Endometrial microvascular endothelial cells (primary cell): ENCODE results near the gene SEM1. TPM values are rescaled to one million over a fixed set of nuclear protein-coding genes. Genes with fewer than 3 reads are reported as not detected.
"Not testable (repeated sequence)": the region's sequence is repeated elsewhere in the genome, so short reads cannot be mapped to it uniquely, and the experiment has no call there.

ENCODE experiments used
- in situ Hi-C: cut with HindIII; loops from 2 replicates; pipeline ENCODE4 v1.10.0; 2017; ENCODE audit warnings: low sequenced_read_pairs, low pct_unique_long_range_greater_than_20kb; ENCODE audit errors: inconsistent ontology term
- total RNA-seq: library from RNA; depleted of rRNA; stranded (reverse); fragments of >200 nt; gene quantifications from one replicate; pipeline ENCODE4 v1.2.3, GENCODE V29; 2015; ENCODE audit errors: inconsistent ontology term

The SEM1 gene
- total RNA-seq, 1 donor from 2014 or later, result 16.1 TPM

- in situ Hi-C loops, result no loop called here
Observed at GRCh38 chr7:96670338-96671289, 39.0 kb downstream of the SEM1 start.

GRCh38 chr7:96669812-96670211 lies 39.8 kb downstream of the SEM1 start:
- in situ Hi-C loops, result no loop called here

- in situ Hi-C loops, result no loop called here
Observed at GRCh38 chr7:96667026-96667425, 42.6 kb downstream of the SEM1 start.

GRCh38 chr7:96665689-96666088 lies 44.0 kb downstream of the SEM1 start:
- in situ Hi-C loops, result no loop called here

- in situ Hi-C loops, result no loop called here
Observed at GRCh38 chr7:96664793-96665192, 44.9 kb downstream of the SEM1 start.

- in situ Hi-C loops, result no loop called here
Observed at GRCh38 chr7:96663871-96664445, 45.7 kb downstream of the SEM1 start.

- in situ Hi-C loops, result no loop called here
Observed at GRCh38 chr7:96663457-96663856, 46.2 kb downstream of the SEM1 start.

GRCh38 chr7:96662151-96662550 lies 47.5 kb downstream of the SEM1 start:
- in situ Hi-C loops, result not testable (repeated sequence)

- in situ Hi-C loops, result no loop called here
Observed at GRCh38 chr7:96658022-96658412, 51.6 kb downstream of the SEM1 start.

GRCh38 chr7:96657347-96658021 lies 52.2 kb downstream of the SEM1 start:
- in situ Hi-C loops, result no loop called here

GRCh38 chr7:96655956-96656355 lies 53.7 kb downstream of the SEM1 start:
- in situ Hi-C loops, result no loop called here

GRCh38 chr7:96654630-96655188 lies 54.9 kb downstream of the SEM1 start:
- in situ Hi-C loops, result no loop called here

- in situ Hi-C loops, result no loop called here
Observed at GRCh38 chr7:96649981-96650380, 59.7 kb downstream of the SEM1 start.

GRCh38 chr7:96648784-96649183 lies 60.9 kb downstream of the SEM1 start:
- in situ Hi-C loops, result no loop called here

GRCh38 chr7:96647733-96648132 lies 61.9 kb downstream of the SEM1 start:
- in situ Hi-C loops, result no loop called here

- in situ Hi-C loops, result no loop called here
Observed at GRCh38 chr7:96645084-96645483, 64.6 kb downstream of the SEM1 start.

- in situ Hi-C loops, result not testable (repeated sequence)
Observed at GRCh38 chr7:96643436-96643835, 66.2 kb downstream of the SEM1 start.

GRCh38 chr7:96640054-96640453 lies 69.6 kb downstream of the SEM1 start:
- in situ Hi-C loops, result no loop called here
